PC-9 (cell line): ENCODE data around the gene GPC1. TPM values are rescaled to one million over a fixed set of nuclear protein-coding genes. Genes with fewer than 3 reads are reported as not detected.

Source experiments
- BruUV-seq: library from RNA; stranded (reverse); fragments of 400-500 nt; replicated peaks from 2 replicates; lab custom pipeline; 2021; lab: Mats Ljungman, UMichigan
- CTCF ChIA-PET: fragments of 300-600 bp; sonication (Branson Sonifier 250); formaldehyde crosslinking; loops from one replicate; lab custom pipeline; 2022; ENCODE audit warnings: antibody characterized with exemption; lab: Charles Lee
- POLR2A ChIA-PET: fragments of 300-600 bp; sonication (Branson Sonifier 250); formaldehyde crosslinking; loops from one replicate; lab custom pipeline; 2022; ENCODE audit warnings: antibody characterized with exemption; ENCODE audit not compliant: unreplicated experiment; lab: Charles Lee
- DNase-seq, 2 experiments: peaks; one replicate each; pipeline versions ENCODE4 v3.0.0 to v3.0.0-alpha.2; 2015 to 2022; ENCODE audit warnings: mixed read lengths in 1 of 2
- H2AFZ ChIP-seq: fragments of 200-600 bp; sonication (generic); 2 replicates; pipeline ENCODE4 v1.8.1; 2017; ENCODE audit warnings: antibody characterized with exemption
- H3F3A ChIP-seq: fragments of 200-600 bp; sonication (generic); 2 replicates; pipeline ENCODE4 v1.8.1; 2017; ENCODE audit warnings: antibody characterized with exemption, mild to moderate bottlenecking, low read depth; ENCODE audit not compliant: insufficient read depth
- H3K27ac ChIP-seq: fragments of 200-600 bp; sonication (generic); 2 replicates; pipeline ENCODE4 v1.6.1; 2016; ENCODE audit warnings: mixed run types
- H3K27me3 ChIP-seq: fragments of 200-600 bp; sonication (generic); 2 replicates; pipeline ENCODE4 v1.6.1; 2016; ENCODE audit warnings: low read depth, mixed run types; ENCODE audit not compliant: insufficient read depth
- H3K36me3 ChIP-seq: fragments of 200-600 bp; sonication (generic); 2 replicates; pipeline ENCODE4 v1.6.1; 2016; ENCODE audit warnings: low read depth, mixed run types
- H3K4me1 ChIP-seq: fragments of 200-600 bp; sonication (generic); replicated peaks from 2 replicates; pipeline ENCODE4 v1.6.1; 2016; ENCODE audit warnings: mixed run types; ENCODE audit not compliant: insufficient read depth
- H3K4me2 ChIP-seq: fragments of 200-600 bp; sonication (generic); 2 replicates; pipeline ENCODE4 v1.6.1; 2017; ENCODE audit warnings: mixed run types
- H3K4me3 ChIP-seq: fragments of 200-600 bp; sonication (generic); 2 replicates; pipeline ENCODE4 v1.6.1; 2016; ENCODE audit warnings: mixed run types
- H3K79me2 ChIP-seq: fragments of 200-600 bp; sonication (generic); 2 replicates; pipeline ENCODE4 v1.6.1; 2017; ENCODE audit warnings: low read depth, mixed run types
- H3K9me2 ChIP-seq: fragments of 200-600 bp; sonication (generic); 2 replicates; pipeline ENCODE4 v1.8.1; 2017; ENCODE audit warnings: mild to moderate bottlenecking; ENCODE audit not compliant: insufficient read depth
- H3K9me3 ChIP-seq: fragments of 200-600 bp; sonication (generic); 2 replicates; pipeline ENCODE4 v1.8.1; 2016; ENCODE audit warnings: low read depth; ENCODE audit not compliant: insufficient read depth
- H4K20me1 ChIP-seq: fragments of 200-600 bp; sonication (generic); 2 replicates; pipeline ENCODE4 v1.8.1; 2017; ENCODE audit not compliant: insufficient read depth
- CTCF ChIP-seq: fragments of 200-600 bp; sonication (generic); conservative IDR thresholded peaks from 2 replicates; pipeline ENCODE4 v1.6.1; 2017; ENCODE audit warnings: mixed run types, antibody characterized with exemption, mild to moderate bottlenecking, moderate library complexity
- EZH2 ChIP-seq: fragments of 200-600 bp; sonication (generic); IDR thresholded peaks from 2 replicates; pipeline ENCODE4 v1.8.0; 2017; ENCODE audit warnings: antibody characterized with exemption, low read depth
- intact Hi-C: fragments of 100-400 bp; cut with micrococcal nuclease; formaldehyde crosslinking; loops from one replicate; pipeline ENCODE4 v1.10.0; 2022; ENCODE audit not compliant: unreplicated experiment
- total RNA-seq: library from RNA; stranded (reverse); gene quantifications from 2 replicates; pipeline ENCODE4 v1.2.3, GENCODE V29; 2021

GPC1 gene
- total RNA-seq, 1 experiment from 2014 or later = 302 TPM

- ChIA-PET POLR2A (interaction anchor here (0.6 kb wide), 1 partner anchor 38 kb away, joined by 4 read pairs; no protein-coding TSS in a partner anchor), CTCF (no interaction called here)
- no TSS peak for BruUV-seq
- Histone ChIP-seq H3K27me3 (no peaks in the 10 kb centered on the region), H3K36me3 (no peaks in the 10 kb centered on the region), H3F3A (no peaks in the 10 kb centered on the region), H3K4me1 (peaks cover 4% of the 10 kb centered on the region), H2AFZ (no peak overlapping the region), H4K20me1 (no peaks in the 10 kb centered on the region), H3K4me2 (no peak overlapping the region), H3K79me2 (no peaks in the 10 kb centered on the region), H3K4me3 (no peak overlapping the region), H3K27ac (no peak overlapping the region), H3K9me2 (no peaks in the 10 kb centered on the region), H3K9me3 (no peaks in the 10 kb centered on the region)
- TF ChIP-seq CTCF = no peak
- TF ChIP-seq EZH2 = no peak
- intact Hi-C loops = no loop called here
- no peak for DNase-seq
Measured at GRCh38 chr2:240392948-240393830, 42.3 kb upstream of the GPC1 start.

- H4K20me1 ChIP-seq = no peaks in the 10 kb centered on the region
- no TSS peak for BruUV-seq
- DNase-seq = no peak
- no peak overlapping the region for H3K27ac ChIP-seq
- ChIA-PET CTCF (no interaction called here), POLR2A (interaction anchor here (0.7 kb wide), 1 partner anchor 605 kb away, joined by 3 read pairs; no protein-coding TSS in a partner anchor)
- no peaks in the 10 kb centered on the region for H3K27me3 ChIP-seq
- no peaks in the 10 kb centered on the region for H3K36me3 ChIP-seq
- TF ChIP-seq CTCF (no peak), EZH2 (no peak)
- H3K79me2 ChIP-seq = no peaks in the 10 kb centered on the region
- no peaks in the 10 kb centered on the region for H3K4me1 ChIP-seq
- no peak overlapping the region for H3K4me3 ChIP-seq
- H2AFZ ChIP-seq = no peak overlapping the region
- no peaks in the 10 kb centered on the region for H3K9me2 ChIP-seq
- H3K4me2 ChIP-seq = no peak overlapping the region
- intact Hi-C loops = no loop called here
- no peaks in the 10 kb centered on the region for H3K9me3 ChIP-seq
- H3F3A ChIP-seq = no peaks in the 10 kb centered on the region
Measured at GRCh38 chr2:240393831-240394410, 41.5 kb upstream of the GPC1 start.

- no peaks in the 10 kb centered on the region for H3K27me3 ChIP-seq
- ChIA-PET CTCF (no interaction called here), POLR2A (interaction anchor here (0.7 kb wide), 1 partner anchor 605 kb away, joined by 3 read pairs; no protein-coding TSS in a partner anchor)
- no peaks in the 10 kb centered on the region for H3K9me3 ChIP-seq
- no peaks in the 10 kb centered on the region for H3F3A ChIP-seq
- no peak overlapping the region for H3K27ac ChIP-seq
- no peak overlapping the region for H2AFZ ChIP-seq
- H3K4me3 ChIP-seq = no peak overlapping the region
- TF ChIP-seq CTCF (no peak), EZH2 (no peak)
- H3K4me2 ChIP-seq = no peak overlapping the region
- no peaks in the 10 kb centered on the region for H3K4me1 ChIP-seq
- no peaks in the 10 kb centered on the region for H3K9me2 ChIP-seq
- H3K36me3 ChIP-seq = no peaks in the 10 kb centered on the region
- intact Hi-C loops = no loop called here
- no peak for DNase-seq
- no peaks in the 10 kb centered on the region for H3K79me2 ChIP-seq
- H4K20me1 ChIP-seq = no peaks in the 10 kb centered on the region
- BruUV-seq = no TSS peak
Measured at GRCh38 chr2:240394549-240394948, 40.9 kb upstream of the GPC1 start.
